HepG2 (cell line): Measurements from ENCODE around the gene SPTBN4. TPM values are rescaled to one million over a fixed set of nuclear protein-coding genes. Genes with fewer than 3 reads are reported as not detected.

Source experiments
- BCL3 ChIP-seq: sonication (generic); formaldehyde crosslinking; IDR thresholded peaks from 2 replicates; pipeline ENCODE4 v1.5.1; 2020; ENCODE audit warnings: mild to moderate bottlenecking, missing genetic modification reagents, moderate library complexity
- E2F5 ChIP-seq: sonication (generic); formaldehyde crosslinking; conservative IDR thresholded peaks from 2 replicates; pipeline ENCODE4 v1.4.0; 2020; ENCODE audit warnings: missing genetic modification reagents
- MAZ ChIP-seq, 2 experiments: sonication (generic) in 1 of 2; formaldehyde crosslinking in 1 of 2; IDR thresholded peaks; 2 replicates each; pipeline versions ENCODE4 v1.5.0 to v1.6.1; 2012 to 2020; ENCODE audit warnings: low read depth in 2 of 2, mild to moderate bottlenecking in 2 of 2, borderline replicate concordance in 1 of 2, improper control_type of control experiment in 1 of 2, low read length in 1 of 2, missing genetic modification reagents in 1 of 2, moderate library complexity in 1 of 2
- MLLT10 ChIP-seq: sonication (generic); formaldehyde crosslinking; IDR thresholded peaks from 2 replicates; pipeline ENCODE4 v1.4.0; 2020; ENCODE audit warnings: missing genetic modification reagents
- TFE3 ChIP-seq: IDR thresholded peaks from 2 replicates; pipeline ENCODE4 v1.6.1; 2016
- TGIF2 ChIP-seq: IDR thresholded peaks from 2 replicates; pipeline ENCODE4 v1.6.1; 2016; ENCODE audit warnings: control low read depth, missing compliant biosample characterization
- THAP9 ChIP-seq: sonication (generic); formaldehyde crosslinking; IDR thresholded peaks from 2 replicates; pipeline ENCODE4; 2020; ENCODE audit warnings: missing genetic modification reagents, mild to moderate bottlenecking, borderline replicate concordance
- ZBTB25 ChIP-seq: IDR thresholded peaks from 2 replicates; pipeline ENCODE4 v1.6.1; 2018; ENCODE audit warnings: missing genetic modification reagents
- ZBTB34 ChIP-seq: sonication (generic); formaldehyde crosslinking; IDR thresholded peaks from 2 replicates; pipeline ENCODE4 v1.8.0; 2022; ENCODE audit warnings: mild to moderate bottlenecking, missing genetic modification reagents
- ZBTB44 ChIP-seq: sonication (generic); formaldehyde crosslinking; IDR thresholded peaks from 2 replicates; pipeline ENCODE4 v1.4.0; 2020; ENCODE audit warnings: missing genetic modification reagents
- ZIK1 ChIP-seq: sonication (generic); formaldehyde crosslinking; IDR thresholded peaks from 2 replicates; pipeline ENCODE4 v1.5.0; 2020; ENCODE audit warnings: mild to moderate bottlenecking, low read depth, missing genetic modification reagents, borderline replicate concordance
- ZNF18 ChIP-seq: sonication (generic); formaldehyde crosslinking; IDR thresholded peaks from 2 replicates; pipeline ENCODE4 v1.8.0; 2022; ENCODE audit warnings: mild to moderate bottlenecking, missing genetic modification reagents; ENCODE audit not compliant: insufficient replicate concordance
- ZNF543 ChIP-seq: sonication (generic); formaldehyde crosslinking; IDR thresholded peaks from 2 replicates; pipeline ENCODE4 v1.4.0; 2020; ENCODE audit warnings: mild to moderate bottlenecking, missing genetic modification reagents
- polyA plus RNA-seq, 8 experiments: library from polyadenylated mRNA; depleted of rRNA in 3 of 8; stranded (reverse) in 7 of 8; unstranded in 1 of 8; fragments of >200 nt; fragmentation: Illumina TruSeq in 4 of 8; extraction: Trizol in 4 of 8; gene quantifications; 2 replicates each; pipeline versions ENCODE4 v1.2.1 to v1.2.3, GENCODE V29; 2011 to 2016; ENCODE audit warnings: low read depth in 4 of 8, missing spikeins in 1 of 8, mixed read lengths in 1 of 8; ENCODE audit not compliant: insufficient read depth in 1 of 8
- total RNA-seq, 5 experiments: library from RNA; depleted of rRNA; stranded (reverse); fragments of >200 nt; fragmentation: Illumina TruSeq; extraction: Trizol; gene quantifications; 2 replicates each; pipeline ENCODE4 v1.2.3, GENCODE V29; 2016; ENCODE audit warnings: low read depth in 1 of 5

SPTBN4 gene
- total and polyA plus RNA-seq, 2 of the 13 experiments (the other 11 are each of a cell fraction or from before 2014, with no cell fraction given): 0.11 TPM

- peak; percentile 56; the same call in 1 of the 2 replicates for TF ChIP-seq E2F5 (CRISPR knock-in tag)
- TF ChIP-seq MLLT10 (CRISPR knock-in tag): no peak
- peak; percentile 29 for TF ChIP-seq ZNF18
- TF ChIP-seq ZIK1: 0 out of 2 replicates have a peak, but pooled peaks have one; percentile 25
- no peak for TF ChIP-seq THAP9
- TF ChIP-seq ZBTB34 (CRISPR knock-in tag): 0 out of 2 replicates have a peak, but pooled peaks have one; percentile 28
- peak; percentile 13; the same call in 1 of the 2 replicates for TF ChIP-seq MAZ (IDR thresholded peaks at IDR 0.05; ENCODE audit: borderline replicate concordance, low read depth, low read length)
- no peak for TF ChIP-seq MAZ (CRISPR knock-in tag; IDR thresholded peaks at IDR 0.05; ENCODE audit: low read depth)
- TF ChIP-seq ZNF543 (CRISPR knock-in tag): 0 out of 2 replicates have a peak, but pooled peaks have one; percentile 59
- TF ChIP-seq ZBTB25 (CRISPR knock-in tag): 0 out of 2 replicates have a peak, but pooled peaks have one; percentile 16
- TF ChIP-seq ZBTB44 (CRISPR knock-in tag): no peak
- 0 out of 2 replicates have a peak, but pooled peaks have one; percentile 34 for TF ChIP-seq TGIF2 (CRISPR knock-in tag)
- TF ChIP-seq BCL3 (CRISPR knock-in tag): peak; percentile 27; the same call in 1 of the 2 replicates
- TF ChIP-seq TFE3 (CRISPR knock-in tag): peak; percentile 74
Observed at GRCh38 chr19:40465557-40466218, 1.1 kb upstream of the SPTBN4 start, which contains the start of gene BLVRB (continued).
